GM18868 (cell line): ENCODE results near the gene NAT16.

Experiments
- ATAC-seq: cut with Tn5 transposase; IDR thresholded peaks from one replicate; pipeline ENCODE4 v1.9.1; 2021; ENCODE audit warnings: mild to moderate bottlenecking, moderate library complexity; ENCODE audit not compliant: unreplicated experiment

The NAT16 gene

DNA sequence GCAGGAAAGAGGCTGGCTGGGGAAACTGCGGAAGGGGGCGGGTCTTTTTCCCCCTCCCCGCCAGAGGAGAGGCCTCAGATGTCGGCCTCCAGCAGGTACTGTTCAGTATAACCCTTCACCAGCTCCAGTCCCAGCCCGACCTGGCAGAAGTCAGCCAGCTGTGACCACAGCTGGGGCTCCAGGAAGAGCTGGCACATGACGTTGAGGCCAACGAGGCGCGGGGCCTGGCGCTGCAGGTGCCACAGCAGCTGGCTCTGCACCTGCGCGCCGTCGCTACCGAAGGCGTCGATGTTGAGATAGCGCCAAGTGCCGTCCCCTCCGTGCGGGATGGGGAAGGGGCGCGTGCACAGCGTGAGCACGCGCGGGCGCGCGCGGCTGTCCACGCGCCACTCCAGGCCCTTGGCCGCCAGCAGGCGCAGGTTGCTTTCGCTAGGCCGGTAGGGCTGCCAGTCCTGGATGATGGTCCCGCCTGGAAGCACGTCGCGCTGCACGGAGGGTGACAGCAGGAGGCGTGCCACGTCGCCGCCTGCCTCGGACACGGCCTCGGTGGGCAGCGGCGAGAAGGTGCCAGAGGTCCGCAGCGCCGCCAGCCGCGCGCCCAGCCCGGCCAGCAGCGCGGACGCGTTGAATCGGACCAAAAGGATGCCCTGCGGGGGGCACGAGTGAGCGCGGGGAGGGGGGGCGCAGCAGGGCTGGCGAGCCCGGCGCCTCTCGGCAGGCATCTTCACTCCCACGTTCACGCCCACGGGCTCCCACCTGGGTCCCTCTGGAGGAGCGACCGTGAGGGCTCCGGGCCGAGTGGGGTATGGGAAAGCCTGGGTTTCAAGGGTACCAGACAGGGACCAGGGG is 7.9 kb downstream of the NAT16 start:
- no peak for ATAC-seq

DNA sequence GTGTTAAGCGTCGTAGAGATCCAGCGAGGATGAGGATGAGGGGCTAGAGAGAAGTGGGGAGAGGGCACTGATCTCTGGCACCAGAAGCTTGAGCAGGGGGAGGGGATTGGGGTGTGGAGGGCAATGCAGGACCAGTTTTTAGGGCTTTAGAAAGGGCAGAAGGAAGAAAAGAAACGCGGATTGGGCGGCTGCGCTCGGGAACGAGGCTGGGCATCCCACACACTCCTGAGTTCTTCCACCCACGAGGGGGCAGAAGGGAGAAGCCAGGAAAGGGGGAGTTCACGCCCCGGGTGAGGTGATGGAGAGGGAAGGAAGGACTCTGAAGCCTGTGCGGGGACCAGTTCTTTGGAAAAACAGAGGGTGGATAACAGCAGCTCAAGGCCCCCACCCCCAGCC is 8.7 kb downstream of the NAT16 start:
- no peak for ATAC-seq

DNA sequence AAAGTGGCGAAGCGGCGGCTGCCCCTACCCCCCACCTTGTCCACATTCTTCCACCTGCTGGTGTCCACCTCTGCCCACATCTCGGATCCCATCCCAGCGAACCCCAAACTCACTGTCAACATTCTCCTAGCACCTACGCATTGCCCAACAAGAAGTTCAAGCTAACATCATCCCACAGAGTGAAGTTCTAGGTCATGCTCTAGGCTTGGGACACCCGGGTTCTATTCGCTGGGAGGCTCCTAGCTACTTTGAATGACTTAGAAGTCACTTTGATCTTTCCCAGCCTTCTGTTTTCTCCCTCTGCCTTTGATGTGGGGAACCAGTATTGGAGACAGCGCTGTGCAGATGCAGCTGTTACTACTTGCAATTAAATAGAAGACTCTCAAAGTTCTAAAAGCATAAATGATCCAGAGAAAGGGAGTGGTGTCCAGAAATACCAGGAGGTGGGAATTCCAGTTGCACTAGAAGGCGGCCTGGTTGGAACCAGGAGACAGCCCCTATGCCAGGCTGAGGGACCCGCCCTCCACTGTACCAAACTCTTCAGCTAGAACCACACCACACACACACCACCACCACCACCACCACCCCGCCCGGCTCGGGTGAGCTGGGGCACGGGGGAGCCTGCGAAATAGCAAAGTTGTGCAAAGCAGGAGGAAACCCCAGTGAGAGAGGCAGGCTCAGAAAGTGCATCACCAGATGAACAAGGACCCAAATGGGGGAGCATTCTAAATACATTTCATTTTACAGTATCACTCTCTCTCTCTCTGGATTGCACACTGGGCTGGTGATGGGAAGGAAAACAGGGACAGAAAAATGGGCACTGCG is 9.3 kb downstream of the NAT16 start:
- ATAC-seq, result no peak

DNA sequence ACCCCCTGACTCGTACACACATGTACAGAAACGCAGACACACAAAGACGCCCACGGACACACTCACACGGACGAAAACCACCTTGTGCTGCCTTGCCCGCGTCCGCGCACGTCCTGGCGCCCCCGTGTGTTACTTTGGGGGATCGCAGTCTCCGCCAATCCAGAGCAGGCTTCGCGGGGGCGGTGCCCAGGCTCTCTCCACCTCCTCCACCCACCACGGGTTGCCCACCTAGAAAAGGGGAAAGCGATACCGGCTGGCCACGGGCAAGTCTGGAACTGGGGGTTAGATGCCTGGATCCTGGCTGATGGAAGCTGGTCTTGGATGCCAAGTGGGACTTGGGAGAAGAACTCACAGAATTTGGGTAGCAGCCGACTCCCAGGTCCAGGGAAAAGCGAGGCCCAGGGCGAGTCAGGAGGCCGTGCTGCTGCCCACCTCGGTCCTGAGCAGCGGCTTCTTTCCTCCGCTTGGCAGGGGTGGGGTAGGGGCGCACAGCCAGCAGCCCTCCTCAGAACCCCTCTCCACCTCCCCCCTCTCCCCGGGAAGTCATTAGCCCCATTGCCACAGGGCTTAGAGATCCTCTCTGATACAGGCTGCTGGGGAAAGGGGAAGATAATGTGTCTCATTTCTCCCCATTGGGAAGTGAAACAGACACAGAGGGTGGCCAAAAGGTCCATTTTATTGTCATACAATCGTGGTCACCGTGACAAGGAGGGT is 10.1 kb downstream of the NAT16 start:
- ATAC-seq, result no peak

DNA sequence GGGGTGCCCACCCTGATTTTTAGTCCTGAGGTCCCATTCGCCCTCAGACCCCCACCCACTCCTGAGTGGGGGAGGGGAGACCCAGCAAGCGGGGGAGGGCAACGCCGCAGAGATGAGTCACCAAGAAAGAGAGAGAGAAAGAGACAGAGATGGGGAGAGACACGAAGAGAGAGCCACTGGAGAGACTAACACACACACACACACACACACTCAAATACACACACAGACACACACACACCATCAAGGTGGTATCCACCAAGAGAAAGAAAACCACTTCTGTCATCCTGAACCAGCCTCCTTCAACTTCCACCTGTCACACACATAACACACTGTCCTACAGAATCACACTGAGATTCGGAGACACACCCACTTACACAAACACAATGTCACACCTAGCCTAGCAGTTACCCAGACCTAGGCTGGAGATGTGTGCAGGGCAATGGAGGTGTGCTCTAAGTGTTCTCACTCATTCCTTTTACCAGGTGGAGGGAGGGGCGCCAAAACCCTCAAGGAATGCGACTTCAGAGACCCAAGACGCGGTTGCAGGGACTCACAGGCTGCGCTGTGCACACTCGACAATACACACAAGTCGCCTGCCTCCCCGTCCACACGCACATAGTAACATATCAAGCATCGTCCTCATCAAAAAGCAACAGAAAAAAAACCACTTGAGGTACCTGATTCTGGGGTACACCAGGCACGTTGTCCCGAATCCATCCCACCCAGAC is 10.8 kb downstream of the NAT16 start:
- ATAC-seq, result no peak

DNA sequence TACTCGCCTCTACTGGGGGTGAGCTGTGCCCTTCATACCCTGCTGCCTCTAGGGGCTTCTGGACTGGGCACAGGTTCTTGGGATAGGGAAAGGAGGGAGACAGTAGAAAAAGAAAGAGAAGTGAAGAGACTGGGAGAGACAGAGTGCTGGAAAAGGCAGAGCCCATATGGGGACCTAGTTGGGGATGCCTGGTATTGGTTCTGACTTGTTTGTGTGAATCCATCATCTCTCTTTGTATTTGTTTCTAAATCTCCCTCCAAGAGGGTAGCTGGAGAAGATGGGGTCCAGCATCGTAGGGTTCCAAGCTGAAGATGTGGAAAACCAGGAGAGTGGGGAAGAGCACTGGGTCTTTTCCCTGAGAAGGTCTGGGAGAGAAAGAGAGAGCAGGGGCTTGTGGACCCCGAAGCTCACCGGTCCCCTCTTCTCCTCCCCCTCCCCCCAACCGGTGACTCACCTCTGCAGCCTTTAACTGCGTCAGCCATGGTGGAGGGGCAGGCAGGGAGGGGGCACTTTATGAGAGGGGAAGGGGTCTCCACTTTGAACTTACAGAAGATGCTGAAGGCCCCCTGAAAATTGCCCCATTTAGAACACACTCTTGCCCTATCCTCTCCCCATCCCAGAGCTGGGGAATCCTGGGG is 11.6 kb downstream of the NAT16 start:
- no peak for ATAC-seq

DNA sequence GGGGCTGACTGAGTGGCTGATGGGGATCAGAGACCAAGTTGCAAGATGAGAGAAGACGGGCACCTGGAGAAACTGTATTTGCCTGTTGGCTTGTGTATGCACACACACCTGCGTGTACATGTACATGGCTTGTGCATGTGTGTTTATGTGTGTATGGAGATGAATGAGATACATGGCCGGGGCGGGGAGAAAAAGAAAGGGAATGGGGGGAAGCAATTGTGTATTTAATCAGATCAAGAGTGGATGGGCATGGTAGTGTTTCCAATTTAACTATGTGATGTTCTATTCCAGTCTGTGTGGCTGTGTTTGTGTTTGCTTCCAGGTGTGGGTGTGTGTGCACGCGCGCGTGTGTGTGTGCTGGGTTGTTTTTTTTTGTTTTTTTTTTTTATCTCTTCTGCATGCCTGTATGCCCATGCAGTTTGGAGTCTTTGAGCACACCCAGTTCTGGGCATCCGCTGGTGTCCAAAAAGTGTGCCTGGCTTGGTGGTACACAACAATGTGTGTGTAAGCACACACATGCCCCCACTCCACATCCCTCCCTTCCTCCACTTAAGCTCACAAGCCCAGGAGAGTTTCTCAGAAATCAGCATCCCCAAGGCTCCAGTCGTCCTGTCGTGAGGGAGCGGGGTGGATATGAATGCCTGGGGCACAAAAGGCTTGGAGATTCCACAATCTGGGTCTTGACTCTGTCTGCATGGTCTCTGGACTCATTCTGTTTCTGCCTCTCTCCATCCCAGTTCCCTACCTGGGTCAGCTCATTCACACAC is 12.3 kb downstream of the NAT16 start:
- no peak for ATAC-seq

DNA sequence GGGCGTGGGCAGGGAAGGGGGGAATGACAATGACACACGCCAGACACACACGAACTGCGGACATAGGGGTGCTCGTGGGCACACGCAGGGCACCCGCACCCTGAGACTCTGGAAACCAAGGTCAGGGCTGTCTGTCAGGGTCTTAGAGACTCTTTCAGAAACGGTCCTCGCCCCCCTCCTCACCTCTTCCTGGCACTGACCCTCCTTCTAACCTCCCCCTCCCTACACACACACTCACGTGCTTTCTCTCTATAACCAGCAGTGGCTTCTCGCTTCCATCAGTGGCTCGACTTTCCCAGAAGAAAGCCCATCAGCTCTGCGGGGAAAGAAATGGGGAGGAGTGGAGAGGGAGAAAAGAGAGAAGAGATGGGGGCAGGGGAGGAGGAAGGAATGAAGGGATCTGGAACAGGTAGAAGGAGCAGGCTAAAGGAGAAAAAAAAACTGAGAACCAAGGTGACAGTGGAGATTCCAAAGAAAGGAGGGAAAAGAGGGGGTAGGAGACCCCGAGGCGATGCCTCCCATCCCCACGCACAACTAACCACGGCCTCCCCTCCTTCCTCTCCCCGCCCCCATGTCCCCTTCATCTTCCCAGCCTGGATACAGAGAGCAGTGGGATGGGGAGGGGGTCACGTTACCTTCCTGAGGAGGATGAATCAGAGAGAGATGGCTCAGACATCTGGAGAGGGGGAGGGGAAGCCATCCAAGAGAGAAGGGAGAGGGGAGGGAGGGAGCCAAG is 13.0 kb downstream of the NAT16 start:
- no peak for ATAC-seq

DNA sequence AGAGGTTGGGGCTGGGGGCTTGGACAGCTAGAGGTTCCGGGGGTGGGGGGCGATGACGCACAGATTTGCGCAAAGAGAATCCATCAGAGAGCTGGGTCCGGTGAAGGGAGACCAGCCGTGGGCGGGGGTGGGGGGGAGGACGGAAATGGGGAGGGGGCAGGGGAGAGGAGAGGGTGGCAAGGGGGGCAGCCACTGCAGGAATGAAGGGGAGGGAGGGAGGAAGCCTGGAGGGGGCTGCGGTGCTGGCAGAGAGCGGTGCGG is 13.5 kb downstream of the NAT16 start:
- ATAC-seq, result no peak

DNA sequence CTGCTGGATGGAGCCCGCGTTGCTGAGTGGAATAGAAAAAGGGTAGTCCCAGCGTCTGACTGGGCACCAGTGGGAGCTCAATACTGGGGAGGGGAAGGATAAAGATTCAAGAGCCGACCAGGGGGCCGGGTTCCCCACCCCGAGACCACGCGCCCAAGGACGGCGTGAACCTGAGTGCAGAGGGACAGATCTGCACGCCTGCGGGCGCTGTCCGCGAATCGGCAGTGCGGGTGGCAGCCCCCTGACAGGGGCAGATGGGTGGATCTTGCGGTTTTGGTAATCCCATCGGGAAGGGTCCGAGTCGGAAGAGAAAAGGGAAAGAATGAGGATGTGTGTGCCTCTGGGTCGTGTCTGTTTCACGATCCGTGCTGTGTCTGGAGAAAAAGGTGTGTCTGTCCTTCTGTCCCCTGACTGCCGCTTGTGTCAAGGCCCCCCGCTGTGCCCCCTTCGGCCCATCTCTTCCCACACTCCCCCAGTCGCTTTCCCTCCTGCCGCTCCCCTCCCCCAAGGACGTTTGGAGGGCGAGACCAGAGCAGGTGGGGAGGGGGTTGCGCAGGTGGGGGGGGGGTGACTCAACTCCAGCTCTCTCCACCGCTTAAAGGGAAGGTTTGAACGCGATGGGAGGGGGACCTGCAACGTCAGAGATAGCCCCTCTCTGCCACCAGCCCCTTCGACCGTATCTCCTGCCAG is 14.0 kb downstream of the NAT16 start:
- ATAC-seq, result no peak

DNA sequence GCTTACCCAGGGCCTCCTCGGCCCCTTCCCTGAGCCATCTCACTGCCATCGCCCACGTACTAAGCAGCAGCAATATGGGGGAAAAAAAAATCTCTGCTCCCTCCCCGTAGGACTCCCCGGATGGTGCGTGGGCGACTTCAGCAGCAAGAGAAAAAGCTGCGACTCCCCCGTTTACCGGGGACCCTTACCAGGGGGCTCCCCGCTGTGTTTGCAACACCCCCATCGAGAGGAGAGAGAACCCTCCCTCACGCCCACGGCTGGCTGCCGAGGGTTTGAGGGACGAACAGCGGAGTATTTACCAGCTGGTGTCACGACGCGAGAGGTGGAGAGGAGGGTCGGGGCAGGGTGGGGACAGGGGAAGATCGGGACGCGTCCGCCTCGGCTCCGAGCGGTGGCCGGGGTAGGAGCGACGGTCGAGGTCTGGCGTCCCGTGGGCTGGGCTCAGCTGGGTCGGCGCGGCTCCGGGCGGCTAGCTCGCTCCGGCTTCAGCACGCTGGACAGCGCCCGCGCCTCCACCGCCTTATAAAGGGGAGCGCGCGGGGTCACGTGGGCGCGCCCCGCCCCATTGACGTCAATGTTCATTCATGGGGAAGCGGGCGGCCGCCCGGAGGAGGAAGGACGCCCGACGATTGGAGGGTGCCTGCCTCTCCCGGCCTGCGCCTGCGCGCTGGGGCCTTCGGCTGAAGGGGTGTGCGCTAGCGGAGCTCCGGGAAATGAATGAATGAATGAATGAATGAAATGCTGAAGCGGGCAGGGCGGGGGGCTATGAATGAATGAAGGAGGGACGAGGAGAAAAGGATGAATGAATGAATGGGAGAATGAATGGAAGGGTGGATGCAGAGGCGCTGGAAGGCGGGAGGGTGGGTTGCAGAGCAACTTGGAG is 14.8 kb downstream of the NAT16 start, which contains the start of gene VGF:
VGF (minus strand) TSS at position 495 of the 883 bp plus-strand sequence. CDS start 726 bp downstream, outside the sequence.
- ATAC-seq, result peak; percentile 69

DNA sequence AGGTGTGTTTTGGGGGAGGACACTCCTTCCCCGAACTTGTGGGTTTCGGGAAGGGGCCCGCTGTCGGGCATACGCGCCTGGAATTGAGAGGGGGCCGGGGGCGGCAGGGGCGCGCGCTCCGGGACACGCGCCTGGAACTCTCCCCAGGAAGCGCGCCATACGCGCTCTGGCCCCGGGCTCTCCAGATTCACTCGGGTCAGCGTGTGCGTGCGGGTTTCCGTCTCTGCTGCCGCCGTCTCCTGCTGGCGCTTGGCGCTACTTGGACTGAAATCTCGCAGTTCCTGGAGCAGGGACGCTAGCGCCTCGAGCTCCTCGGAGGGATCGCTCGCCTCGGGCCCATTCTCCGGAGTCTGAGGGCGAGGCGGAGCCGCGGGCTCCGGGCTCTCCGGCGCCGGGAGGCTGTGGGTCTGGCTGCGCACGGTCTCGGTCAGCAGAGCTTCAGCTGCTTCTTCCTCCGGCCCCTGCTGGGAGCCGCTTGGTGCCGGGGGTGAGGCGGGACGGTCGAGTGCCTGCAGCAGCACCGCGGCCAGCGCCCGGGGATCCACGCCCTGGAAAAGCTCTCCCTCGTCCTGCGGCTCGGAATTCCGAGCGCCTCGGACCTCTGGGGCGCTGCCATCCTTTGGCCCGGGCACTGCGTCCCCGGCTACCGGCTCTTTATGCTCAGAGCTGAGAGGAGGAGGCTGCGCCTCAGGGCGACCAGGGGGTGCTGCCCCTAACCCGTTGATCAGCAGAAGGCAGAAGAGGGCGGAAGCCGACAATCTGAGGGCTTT is 15.8 kb downstream of the NAT16 start:
- ATAC-seq, result no peak

DNA sequence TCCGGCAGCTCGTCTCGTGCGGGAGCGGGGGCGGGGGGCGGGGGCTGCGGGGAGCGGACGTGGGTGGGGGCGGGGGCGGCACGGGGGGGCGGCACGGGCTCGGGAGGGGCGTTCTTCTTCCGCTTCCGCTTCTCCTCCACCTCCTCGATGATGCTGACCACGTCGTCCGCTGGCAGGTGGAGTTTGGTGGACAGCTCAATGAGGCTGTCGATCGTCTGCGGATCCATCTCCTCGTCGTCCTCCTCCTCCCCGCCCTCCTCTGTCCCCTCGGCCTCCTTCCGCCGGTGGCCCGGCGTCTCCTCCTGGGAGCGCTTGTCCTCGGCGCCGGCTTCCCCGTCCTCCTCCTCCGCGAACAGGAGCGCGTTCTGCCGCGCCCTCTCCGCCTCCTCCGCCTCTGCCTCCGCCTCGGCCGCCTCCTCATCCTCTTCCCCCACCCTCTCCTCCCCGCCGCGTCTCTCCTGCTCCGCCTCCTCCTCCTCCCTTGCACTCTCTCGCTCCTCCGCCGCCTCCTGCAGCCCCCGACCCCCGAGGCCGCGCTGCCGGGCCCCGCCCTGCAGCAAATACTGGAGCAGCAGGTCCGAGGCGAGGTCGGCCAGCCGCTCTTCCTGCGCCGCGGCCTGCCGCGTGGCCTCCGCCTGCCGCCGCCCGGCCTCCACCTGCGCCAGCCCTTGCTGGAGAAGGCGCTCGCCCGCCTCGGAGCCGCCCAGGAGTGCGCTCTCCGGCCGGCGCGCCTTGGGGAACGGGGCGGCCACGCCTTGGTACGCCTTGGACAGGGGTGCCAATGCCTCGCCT is 16.6 kb downstream of the NAT16 start:
- ATAC-seq, result no peak

DNA sequence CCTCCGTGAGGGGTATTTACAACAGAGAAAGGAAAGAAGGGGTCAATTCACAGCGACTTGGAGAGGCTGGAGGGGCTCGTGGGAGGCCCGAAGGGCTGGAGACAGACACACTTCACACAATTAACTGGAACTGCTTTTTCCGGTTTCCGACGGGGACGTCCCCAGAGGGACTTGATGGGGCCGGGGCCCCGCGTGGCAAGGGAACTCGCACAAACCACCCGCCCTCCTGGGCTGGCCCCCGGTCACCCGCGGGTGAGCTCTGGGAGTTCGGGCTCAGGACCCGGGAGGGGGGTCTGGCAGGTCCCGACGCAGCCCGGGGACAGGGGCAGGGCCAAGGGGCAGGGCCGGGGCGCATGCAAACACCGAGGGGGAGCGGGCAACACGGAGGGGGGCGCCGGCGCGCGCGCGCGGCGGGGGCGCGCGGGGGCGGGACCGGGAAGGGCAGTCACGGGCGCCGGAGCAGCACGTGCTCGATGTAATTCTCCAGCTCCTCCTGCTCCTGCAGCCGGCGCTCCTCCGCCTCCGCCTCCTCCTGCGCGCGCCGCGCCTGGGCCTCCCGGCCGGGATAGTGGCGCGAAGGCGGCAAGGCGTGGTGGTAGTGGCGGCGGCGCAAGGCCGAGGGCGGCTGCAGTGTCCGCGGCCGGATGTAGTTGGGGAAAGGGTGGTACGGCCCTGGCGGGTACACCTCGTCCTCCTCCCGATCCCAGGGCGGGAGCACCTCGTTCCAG is 17.4 kb downstream of the NAT16 start:
- ATAC-seq, result no peak
